HAP-1 (cell line): Measurements from ENCODE around the gene ZNF621.
"Not testable (repeated sequence)": the region's sequence is repeated elsewhere in the genome, so short reads cannot be mapped to it uniquely, and the experiment has no call there.

Source experiments
- DNase-seq, 2 experiments: peaks; one replicate each; pipeline ENCODE4 v3.0.0-alpha.2; 2016 to 2020; ENCODE audit warnings: low spot score in 2 of 2
- H3K27me3 ChIP-seq: fragments of 250-450 bp; sonication (Bioruptor Pico); 2 replicates; pipeline ENCODE4 v1.5.1; 2020; ENCODE audit warnings: low read depth, mild to moderate bottlenecking, moderate library complexity
- H3K36me3 ChIP-seq: fragments of 250-450 bp; sonication (Bioruptor Pico); replicated peaks from 2 replicates; pipeline ENCODE4 v1.5.1; 2020; ENCODE audit warnings: mild to moderate bottlenecking
- H3K4me1 ChIP-seq: fragments of 250-450 bp; sonication (Bioruptor Pico); 2 replicates; pipeline ENCODE4 v1.5.1; 2020; ENCODE audit warnings: mild to moderate bottlenecking
- H3K4me3 ChIP-seq: fragments of 250-450 bp; sonication (Bioruptor Pico); 2 replicates; pipeline ENCODE4 v1.5.1; 2020; ENCODE audit warnings: mild to moderate bottlenecking, moderate library complexity
- H3K9me3 ChIP-seq: fragments of 250-450 bp; sonication (Bioruptor Pico); 2 replicates; pipeline ENCODE4 v1.5.1; 2020; ENCODE audit warnings: mild to moderate bottlenecking, moderate library complexity
- in situ Hi-C: fragments of 300-500 bp; cut with MboI; formaldehyde crosslinking; loops from 3 replicates; pipeline ENCODE4 v1.14.3; 2020; ENCODE audit warnings: low sequenced_read_pairs, inconsistent platforms, mixed read lengths

The ZNF621 gene

DNA sequence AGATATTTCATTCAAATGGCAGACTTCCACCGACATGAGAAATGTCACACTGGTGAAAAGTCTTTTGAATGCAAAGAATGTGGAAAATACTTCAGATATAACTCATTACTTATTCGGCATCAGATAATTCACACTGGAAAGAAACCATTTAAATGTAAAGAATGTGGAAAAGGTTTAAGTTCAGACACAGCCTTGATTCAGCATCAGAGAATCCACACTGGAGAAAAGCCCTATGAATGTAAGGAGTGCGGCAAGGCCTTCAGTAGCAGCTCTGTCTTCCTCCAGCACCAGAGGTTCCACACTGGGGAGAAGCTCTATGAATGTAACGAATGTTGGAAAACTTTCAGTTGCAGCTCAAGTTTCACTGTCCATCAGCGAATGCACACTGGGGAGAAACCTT, 8.6 kb upstream of the ZNF621 start:
- H3K4me1 ChIP-seq: peaks cover 3% of the 10 kb centered on the region; the same call in 1 of the 2 replicates
- peaks cover 38% of the 10 kb centered on the region for H3K36me3 ChIP-seq

GRCh38 chr3:40518067-40518466, 6.7 kb upstream of the ZNF621 start:
- in situ Hi-C loops: no loop called here
- Histone ChIP-seq H3K27me3 (no peaks in the 10 kb centered on the region), H3K4me3 (no peak overlapping the region), H3K4me1 (no peaks in the 10 kb centered on the region), H3K9me3 (no peaks in the 10 kb centered on the region), H3K36me3 (peaks cover 31% of the 10 kb centered on the region)
- DNase-seq: no peak

More for the DNA sequence above, 8.6 kb upstream of the ZNF621 start:
- no peaks in the 10 kb centered on the region for H3K9me3 ChIP-seq
- H3K4me3 ChIP-seq: no peak overlapping the region
- no peak for DNase-seq
- in situ Hi-C loops: no loop called here
- H3K27me3 ChIP-seq: no peaks in the 10 kb centered on the region

GRCh38 chr3:40518848-40519247, 5.9 kb upstream of the ZNF621 start:
- H3K27me3 ChIP-seq: no peaks in the 10 kb centered on the region
- in situ Hi-C loops: no loop called here
- no peak for DNase-seq
- H3K4me3 ChIP-seq: no peak overlapping the region
- peaks cover 29% of the 10 kb centered on the region for H3K36me3 ChIP-seq
- H3K4me1 ChIP-seq: no peaks in the 10 kb centered on the region
- H3K9me3 ChIP-seq: no peaks in the 10 kb centered on the region

GRCh38 chr3:40521254-40521653, 3.5 kb upstream of the ZNF621 start:
- no peaks in the 10 kb centered on the region for H3K9me3 ChIP-seq
- no peaks in the 10 kb centered on the region for H3K27me3 ChIP-seq
- H3K4me1 ChIP-seq: peaks cover 7% of the 10 kb centered on the region
- peaks cover 8% of the 10 kb centered on the region for H3K36me3 ChIP-seq
- H3K4me3 ChIP-seq: no peak overlapping the region
- DNase-seq: no peak
- in situ Hi-C loops: no loop called here

GRCh38 chr3:40523781-40524180, 979 bp upstream of the ZNF621 start:
- Histone ChIP-seq H3K27me3 (no peaks in the 10 kb centered on the region), H3K36me3 (peaks cover 17% of the 10 kb centered on the region), H3K4me3 (no peak overlapping the region), H3K9me3 (no peaks in the 10 kb centered on the region), H3K4me1 (peaks cover 7% of the 10 kb centered on the region)
- in situ Hi-C loops: no loop called here
- no peak for DNase-seq

GRCh38 chr3:40524222-40524567, 565 bp upstream of the ZNF621 start:
- Histone ChIP-seq H3K36me3 (peaks cover 18% of the 10 kb centered on the region), H3K27me3 (no peaks in the 10 kb centered on the region), H3K4me1 (peaks cover 7% of the 10 kb centered on the region), H3K9me3 (no peaks in the 10 kb centered on the region), H3K4me3 (peak overlapping the region; percentile 88)
- in situ Hi-C loops: no loop called here
- no peak for DNase-seq

DNA sequence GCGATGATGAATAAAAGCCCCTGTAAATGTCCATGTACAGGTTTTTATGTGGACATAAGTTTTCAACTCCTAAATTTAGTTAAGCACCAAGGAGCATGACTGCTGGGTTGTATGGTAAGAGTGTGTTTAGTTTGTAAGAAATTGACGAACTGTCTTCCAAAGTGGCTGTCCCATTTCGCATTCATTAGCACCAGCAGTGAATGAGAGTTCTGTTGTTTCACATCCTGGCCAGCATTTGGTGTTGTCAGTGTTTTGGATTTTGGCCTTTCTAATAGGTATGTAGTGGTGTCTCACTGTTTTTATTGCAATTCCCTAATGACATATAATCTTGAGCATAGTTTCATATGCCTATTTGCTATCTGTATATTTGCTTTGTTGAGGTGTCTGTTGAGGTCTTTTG, 3.7 kb downstream of the ZNF621 start:
- peaks cover 58% of the 10 kb centered on the region for H3K36me3 ChIP-seq

DNA sequence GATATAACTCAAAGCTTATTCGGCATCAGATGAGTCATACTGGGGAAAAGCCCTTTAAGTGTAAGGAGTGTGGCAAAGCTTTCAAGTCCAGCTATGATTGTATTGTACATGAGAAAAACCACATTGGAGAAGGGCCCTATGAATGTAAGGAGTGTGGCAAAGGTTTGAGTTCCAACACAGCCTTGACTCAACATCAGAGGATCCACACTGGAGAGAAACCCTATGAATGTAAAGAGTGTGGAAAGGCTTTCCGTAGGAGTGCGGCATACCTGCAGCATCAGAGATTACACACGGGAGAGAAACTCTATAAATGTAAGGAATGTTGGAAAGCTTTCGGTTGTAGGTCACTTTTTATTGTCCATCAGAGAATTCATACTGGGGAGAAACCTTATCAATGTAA, 7.5 kb downstream of the ZNF621 start:
- Histone ChIP-seq H3K4me1 (no peaks in the 10 kb centered on the region), H3K4me3 (no peak overlapping the region), H3K9me3 (no peaks in the 10 kb centered on the region), H3K27me3 (no peaks in the 10 kb centered on the region), H3K36me3 (peaks cover 61% of the 10 kb centered on the region)
- in situ Hi-C loops: no loop called here
- no peak for DNase-seq

More for the DNA sequence above, 3.7 kb downstream of the ZNF621 start:
- H3K4me1 ChIP-seq: peaks cover 7% of the 10 kb centered on the region
- H3K4me3 ChIP-seq: no peak overlapping the region
- no peaks in the 10 kb centered on the region for H3K9me3 ChIP-seq
- H3K27me3 ChIP-seq: no peaks in the 10 kb centered on the region
- in situ Hi-C loops: no loop called here
- DNase-seq: no peak

- Histone ChIP-seq H3K27me3 (no peaks in the 10 kb centered on the region), H3K4me3 (no peak overlapping the region), H3K4me1 (no peaks in the 10 kb centered on the region), H3K9me3 (no peaks in the 10 kb centered on the region), H3K36me3 (peaks cover 56% of the 10 kb centered on the region)
- in situ Hi-C loops: no loop called here
- no peak for DNase-seq
Measured at GRCh38 chr3:40534283-40534682, 9.5 kb downstream of the ZNF621 start.

GRCh38 chr3:40546816-40547215, 22.1 kb downstream of the ZNF621 start:
- in situ Hi-C loops: no loop called here
- Histone ChIP-seq H3K4me1 (no peaks in the 10 kb centered on the region), H3K27me3 (no peaks in the 10 kb centered on the region), H3K9me3 (no peaks in the 10 kb centered on the region), H3K36me3 (no peaks in the 10 kb centered on the region), H3K4me3 (no peak overlapping the region)
- no peak for DNase-seq

- Histone ChIP-seq H3K4me3 (no peak overlapping the region), H3K27me3 (no peaks in the 10 kb centered on the region), H3K4me1 (no peaks in the 10 kb centered on the region), H3K9me3 (no peaks in the 10 kb centered on the region), H3K36me3 (no peaks in the 10 kb centered on the region)
- in situ Hi-C loops: no loop called here
- DNase-seq: no peak
Measured at GRCh38 chr3:40550167-40550566, 25.4 kb downstream of the ZNF621 start.

- in situ Hi-C loops: no loop called here
- Histone ChIP-seq H3K27me3 (no peaks in the 10 kb centered on the region), H3K4me3 (no peak overlapping the region), H3K9me3 (no peaks in the 10 kb centered on the region), H3K36me3 (no peaks in the 10 kb centered on the region), H3K4me1 (no peaks in the 10 kb centered on the region)
- no peak for DNase-seq
Measured at GRCh38 chr3:40557575-40558161, 32.9 kb downstream of the ZNF621 start.

- H3K36me3 ChIP-seq, in situ Hi-C loops, H3K4me3 ChIP-seq, H3K27me3 ChIP-seq, H3K9me3 ChIP-seq, H3K4me1 ChIP-seq, DNase-seq: not testable (repeated sequence)
Measured at GRCh38 chr3:40562482-40562881, 37.7 kb downstream of the ZNF621 start.

GRCh38 chr3:40565629-40566028, 40.9 kb downstream of the ZNF621 start:
- in situ Hi-C loops, H3K27me3 ChIP-seq, H3K4me3 ChIP-seq, H3K36me3 ChIP-seq, DNase-seq, H3K4me1 ChIP-seq, H3K9me3 ChIP-seq: not testable (repeated sequence)

GRCh38 chr3:40566694-40567093, 41.9 kb downstream of the ZNF621 start:
- no peaks in the 10 kb centered on the region for H3K4me1 ChIP-seq
- no peak for DNase-seq
- in situ Hi-C loops: no loop called here

More at GRCh38 chr3:40566694-40567093, 41.9 kb downstream of the ZNF621 start:
- no peaks in the 10 kb centered on the region for H3K27me3 ChIP-seq
- no peak overlapping the region for H3K4me3 ChIP-seq
- H3K36me3 ChIP-seq: no peaks in the 10 kb centered on the region
- no peaks in the 10 kb centered on the region; the same call in 1 of the 2 replicates for H3K9me3 ChIP-seq
